HepG2 (cell line): Measurements from ENCODE around the gene PPIP5K2. TPM values are rescaled to one million over a fixed set of nuclear protein-coding genes. Genes with fewer than 3 reads are reported as not detected.

ENCODE experiments used
- ATAC-seq: fragments of 200-7000 bp; cut with Tn5 transposase; 3 replicates; pipeline ENCODE4 v1.9.1; 2020; ENCODE audit warnings: mild to moderate bottlenecking, moderate library complexity
- BruUV-seq: library from RNA; stranded (reverse); fragments of 400-500 nt; replicated peaks from 2 replicates; lab custom pipeline; 2021; lab: Mats Ljungman, UMichigan
- CTCF ChIA-PET: fragments of 300-600 bp; formaldehyde crosslinking; extraction: SDS; loops from one replicate; lab custom pipeline; 2021; ENCODE audit warnings: low total read pairs, inconsistent platforms, low intra/inter-chr PET ratio; lab: Yijun Ruan, JAX
- POLR2A ChIA-PET: fragments of 350-600 bp; sonication (Branson Sonifier 250); formaldehyde crosslinking; loops from one replicate; lab custom pipeline; 2020; ENCODE audit warnings: antibody characterized with exemption, inconsistent platforms; lab: Yijun Ruan, JAX
- DNase-seq: peaks from one replicate; pipeline ENCODE4 v3.0.0-alpha.2; 2015; ENCODE audit warnings: low spot score
- FAIRE-seq: peaks from 3 replicates; lab custom pipeline; 2011; peaks lifted over from hg19 to GRCh38; lab: Jason Lieb, UNC
- H2AFZ ChIP-seq: one replicate; pipeline ENCODE4 v1.6.1; 2011; ENCODE audit warnings: low read length, inconsistent platforms
- H3K27ac ChIP-seq: fragments of 300-600 bp; 3 replicates; pipeline ENCODE4 v1.8.0; 2011; ENCODE audit warnings: mixed run types, mild to moderate bottlenecking, mixed read lengths, low read length, inconsistent platforms; ENCODE audit not compliant: insufficient read depth; ENCODE audit errors: extremely low read length
- H3K27me3 ChIP-seq, 2 experiments: fragments of 200-600 bp in 1 of 2; 2 replicates in 1 of 2; 3 replicates in 1 of 2; pipeline versions ENCODE4 v1.6.0 to v1.8.0; 2011; ENCODE audit warnings: low read length in 2 of 2, mild to moderate bottlenecking in 2 of 2, moderate library complexity in 2 of 2, inconsistent platforms in 1 of 2; ENCODE audit not compliant: insufficient read depth in 2 of 2, control insufficient read depth in 1 of 2
- H3K36me3 ChIP-seq, 2 experiments: fragments of 200-600 bp in 1 of 2; replicated peaks in 1 of 2; 2 replicates in 1 of 2; 3 replicates in 1 of 2; pipeline versions ENCODE4 v1.5.1 to v1.8.0; 2011; ENCODE audit warnings: low read length in 2 of 2, inconsistent platforms in 1 of 2; ENCODE audit not compliant: insufficient read depth in 2 of 2, control insufficient read depth in 1 of 2
- H3K4me1 ChIP-seq: 2 replicates; pipeline ENCODE4 v1.5.1; 2012; ENCODE audit warnings: low read length, inconsistent platforms; ENCODE audit not compliant: insufficient read depth
- H3K4me2 ChIP-seq: 2 replicates; pipeline ENCODE4 v1.6.0; 2011; ENCODE audit warnings: low read depth, low read length, inconsistent platforms
- H3K4me3 ChIP-seq, 3 experiments: fragments of 200-600 bp in 1 of 3; sonication (generic), shearing (Covaris generic) in 1 of 3; replicated peaks in 1 of 3; 2 replicates each; pipeline ENCODE4 v1.5.1; 2011 to 2016; ENCODE audit warnings: low read length in 3 of 3, inconsistent platforms in 2 of 3, low read depth in 2 of 3, mild to moderate bottlenecking in 2 of 3, control low read depth in 1 of 3, mixed read lengths in 1 of 3; ENCODE audit not compliant: insufficient read depth in 1 of 3
- H3K79me2 ChIP-seq: one replicate; pipeline ENCODE4 v1.6.1; 2011; ENCODE audit warnings: low read length, inconsistent platforms; ENCODE audit not compliant: insufficient read depth
- H3K9ac ChIP-seq: 2 replicates; pipeline ENCODE4 v1.6.0; 2011; ENCODE audit warnings: mild to moderate bottlenecking, low read depth, low read length, inconsistent platforms; ENCODE audit not compliant: insufficient read depth
- H3K9me3 ChIP-seq: 2 replicates; pipeline ENCODE4 v1.5.1; 2012; ENCODE audit warnings: mild to moderate bottlenecking, low read length
- H4K20me1 ChIP-seq: 2 replicates; pipeline ENCODE4 v1.6.0; 2011; ENCODE audit warnings: inconsistent platforms, mild to moderate bottlenecking, low read length, moderate library complexity; ENCODE audit not compliant: insufficient read depth
- BCL6 ChIP-seq: IDR thresholded peaks from 2 replicates; pipeline ENCODE4 v1.6.1; 2016; ENCODE audit warnings: missing genetic modification reagents, missing compliant biosample characterization
- FOXP1 ChIP-seq, 2 experiments: fragments of 450-650 bp in 1 of 2; IDR thresholded peaks; 2 replicates each; pipeline ENCODE4 v1.6.1; 2017 to 2018; ENCODE audit warnings: antibody characterized with exemption in 1 of 2
- GTF3A ChIP-seq: sonication (generic); formaldehyde crosslinking; conservative IDR thresholded peaks from 2 replicates; pipeline ENCODE4 v1.4.0; 2020; ENCODE audit warnings: mild to moderate bottlenecking, missing genetic modification reagents
- KLF16 ChIP-seq, 2 experiments: sonication (generic) in 1 of 2; formaldehyde crosslinking in 1 of 2; IDR thresholded peaks; 2 replicates each; pipeline versions ENCODE4 v1.6.1 to v1.8.0; 2016 to 2023; ENCODE audit warnings: missing genetic modification reagents in 2 of 2, missing compliant biosample characterization in 1 of 2
- RBM22 ChIP-seq: fragments of 200-400 bp; formaldehyde crosslinking; optimal IDR thresholded peaks from 2 replicates; pipeline ENCODE3; 2017; ENCODE audit warnings: mild to moderate bottlenecking, low read length, moderate library complexity
- RBM39 ChIP-seq: fragments of 200-400 bp; formaldehyde crosslinking; IDR thresholded peaks from one replicate; pipeline ENCODE4 v1.6.1; 2018; ENCODE audit warnings: antibody characterized with exemption, mild to moderate bottlenecking, low read depth, low read length; ENCODE audit not compliant: poor library complexity, severe bottlenecking
- RFXAP ChIP-seq: sonication (generic); formaldehyde crosslinking; IDR thresholded peaks from 2 replicates; pipeline ENCODE4 v1.4.0; 2020; ENCODE audit warnings: missing genetic modification reagents, borderline replicate concordance
- ZFP36L1 ChIP-seq: sonication (generic); formaldehyde crosslinking; IDR thresholded peaks from 2 replicates; pipeline ENCODE4 v1.8.0; 2022; ENCODE audit warnings: mild to moderate bottlenecking, missing genetic modification reagents, moderate library complexity
- ZNF17 ChIP-seq: sonication (generic); formaldehyde crosslinking; IDR thresholded peaks from 2 replicates; pipeline ENCODE4 v1.5.0; 2020; ENCODE audit warnings: mild to moderate bottlenecking, missing genetic modification reagents
- ZNF580 ChIP-seq: IDR thresholded peaks from 2 replicates; pipeline ENCODE4 v1.6.1; 2016; ENCODE audit warnings: low read depth, borderline replicate concordance
- ZNF782 ChIP-seq: sonication (generic); formaldehyde crosslinking; IDR thresholded peaks from 2 replicates; pipeline ENCODE4 v1.4.0; 2020; ENCODE audit warnings: missing genetic modification reagents, mild to moderate bottlenecking, borderline replicate concordance
- WGBS: methylation state at CpG from one replicate; pipeline ENCODE4 v1.1.6; 2017; ENCODE audit warnings: low lambda C conversion rate; 5-methylcytosine and 5-hydroxymethylcytosine counted together
- in situ Hi-C: cut with HindIII; loops from 2 replicates; pipeline ENCODE4 v1.10.0; 2017; ENCODE audit warnings: low pct_unique_long_range_greater_than_20kb; ENCODE audit not compliant: extremely low pct_ligation_motif_present
- intact Hi-C: fragments of 100-400 bp; cut with micrococcal nuclease; formaldehyde crosslinking; loops from one replicate; pipeline ENCODE4 v1.10.0; 2022; ENCODE audit not compliant: unreplicated experiment
- polyA plus RNA-seq, 8 experiments: library from polyadenylated mRNA; depleted of rRNA in 3 of 8; stranded (reverse) in 7 of 8; unstranded in 1 of 8; fragments of >200 nt; fragmentation: Illumina TruSeq in 4 of 8; extraction: Trizol in 4 of 8; gene quantifications; 2 replicates each; pipeline versions ENCODE4 v1.2.1 to v1.2.3, GENCODE V29; 2011 to 2016; ENCODE audit warnings: low read depth in 4 of 8, missing spikeins in 1 of 8, mixed read lengths in 1 of 8; ENCODE audit not compliant: insufficient read depth in 1 of 8
- total RNA-seq, 5 experiments: library from RNA; depleted of rRNA; stranded (reverse); fragments of >200 nt; fragmentation: Illumina TruSeq; extraction: Trizol; gene quantifications; 2 replicates each; pipeline ENCODE4 v1.2.3, GENCODE V29; 2016; ENCODE audit warnings: low read depth in 1 of 5

PPIP5K2 gene
- total and polyA plus RNA-seq, 2 of the 13 experiments (the other 11 are each of a cell fraction or from before 2014, with no cell fraction given) = 19.7 to 45.6 TPM

- WGBS = 94% methylated on average over 2 of the region's 2 CpGs
- H3K4me3 ChIP-seq = no peak overlapping the region
- TF ChIP-seq ZNF17 = no peak
- no peak for TF ChIP-seq RFXAP (CRISPR knock-in tag)
- TF ChIP-seq KLF16 (CRISPR knock-in tag; IDR thresholded peaks at IDR 0.05) = no peak
- TF ChIP-seq ZNF782 (CRISPR knock-in tag) = no peak
- no peak for TF ChIP-seq BCL6 (CRISPR knock-in tag)
- no peak for TF ChIP-seq ZNF580 (CRISPR knock-in tag)
- TF ChIP-seq, all 625 proteins: peak for 0
- ATAC-seq (no peak), DNase-seq (no peak), FAIRE-seq (no peak)
- CTCF ChIA-PET = no interaction called here
- H3K27me3 ChIP-seq = no peaks in the 10 kb centered on the region
- no peak overlapping the region for H3K4me2 ChIP-seq
- BruUV-seq = no TSS peak
- in situ Hi-C loops (no loop called here), intact Hi-C loops (no loop called here)
- H3K9me3 ChIP-seq = no peaks in the 10 kb centered on the region
- no peak overlapping the region for H3K9ac ChIP-seq
- H3K36me3 ChIP-seq = no peaks in the 10 kb centered on the region
- no peak overlapping the region for H3K27ac ChIP-seq
- H4K20me1 ChIP-seq = no peaks in the 10 kb centered on the region
- H2AFZ ChIP-seq = no peak overlapping the region
- POLR2A ChIA-PET = no interaction called here
- H3K79me2 ChIP-seq = no peaks in the 10 kb centered on the region
- no peaks in the 10 kb centered on the region for H3K4me1 ChIP-seq
Observed at GRCh38 chr5:103208460-103208859, 88.4 kb downstream of the PPIP5K2 start.

GRCh38 chr5:103209065-103209464, 89.0 kb downstream of the PPIP5K2 start:
- Histone ChIP-seq H4K20me1 (no peaks in the 10 kb centered on the region), H3K4me2 (no peak overlapping the region), H3K9me3 (no peaks in the 10 kb centered on the region), H3K4me3 (no peak overlapping the region), H2AFZ (no peak overlapping the region), H3K79me2 (no peaks in the 10 kb centered on the region), H3K9ac (no peak overlapping the region), H3K36me3 (no peaks in the 10 kb centered on the region), H3K27ac (no peak overlapping the region), H3K27me3 (no peaks in the 10 kb centered on the region), H3K4me1 (no peaks in the 10 kb centered on the region)
- CTCF ChIA-PET = no interaction called here
- DNase-seq (no peak), ATAC-seq (no peak), FAIRE-seq (no peak)
- in situ Hi-C loops (no loop called here), intact Hi-C loops (no loop called here)
- no TSS peak for BruUV-seq
- POLR2A ChIA-PET = no interaction called here
- TF ChIP-seq FOXP1 (IDR thresholded peaks at IDR 0.05) = no peak
- TF ChIP-seq FOXP1 (CRISPR knock-in tag; IDR thresholded peaks at IDR 0.05) = no peak
- no peak for TF ChIP-seq RBM22
- no peak for TF ChIP-seq ZFP36L1 (CRISPR knock-in tag)
- TF ChIP-seq GTF3A = no peak
- TF ChIP-seq RBM39 = no peak
